Adrenal gland (tissue), 5 donors: ENCODE results near the gene BCL2.

ENCODE experiments used
- POLR2A ChIP-seq, 2 donors: fragments of 450-650 bp; IDR thresholded peaks; one replicate each; pipeline ENCODE4 v1.6.1; 2017; ENCODE audit warnings: antibody characterized with exemption in 2 of 2, mild to moderate bottlenecking in 2 of 2, moderate library complexity in 1 of 2
- TF ChIP-seq, protein P1 (sequence below), 6 experiments: fragments of 450-650 bp in 4 of 6; fragments of 200-600 bp in 2 of 6; sonication (generic) in 1 of 6; IDR thresholded peaks; 1 replicate in 5 of 6; 2 replicates in 1 of 6; pipeline versions ENCODE4 v1.5.1 to v1.8.0; 2016 to 2021; ENCODE audit warnings: antibody characterized with exemption in 6 of 6, mild to moderate bottlenecking in 2 of 6, moderate library complexity in 1 of 6
- donor health status: DM: no; HTN: no; CAD: no.

DNA sequence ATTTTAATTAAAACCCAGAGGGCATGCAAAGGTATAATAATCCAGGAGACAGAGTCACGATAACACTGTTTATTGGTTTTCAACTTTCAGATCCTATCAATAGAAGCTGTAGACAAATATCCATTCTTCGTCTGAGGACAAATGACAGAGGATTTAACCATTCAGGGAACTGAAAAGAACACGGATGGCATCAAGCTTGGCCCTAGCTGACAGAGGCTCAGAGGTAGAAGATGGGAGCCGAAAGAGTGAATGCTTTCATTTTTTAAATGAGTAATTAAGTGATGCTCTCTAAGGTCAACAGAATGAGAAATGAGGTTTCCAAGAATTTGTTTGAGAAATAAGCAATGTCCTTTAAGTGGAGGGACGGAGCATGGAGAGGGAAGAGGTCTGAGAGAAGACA, 62.1 kb downstream of the BCL2 start:
- TF ChIP-seq, protein P1, sequence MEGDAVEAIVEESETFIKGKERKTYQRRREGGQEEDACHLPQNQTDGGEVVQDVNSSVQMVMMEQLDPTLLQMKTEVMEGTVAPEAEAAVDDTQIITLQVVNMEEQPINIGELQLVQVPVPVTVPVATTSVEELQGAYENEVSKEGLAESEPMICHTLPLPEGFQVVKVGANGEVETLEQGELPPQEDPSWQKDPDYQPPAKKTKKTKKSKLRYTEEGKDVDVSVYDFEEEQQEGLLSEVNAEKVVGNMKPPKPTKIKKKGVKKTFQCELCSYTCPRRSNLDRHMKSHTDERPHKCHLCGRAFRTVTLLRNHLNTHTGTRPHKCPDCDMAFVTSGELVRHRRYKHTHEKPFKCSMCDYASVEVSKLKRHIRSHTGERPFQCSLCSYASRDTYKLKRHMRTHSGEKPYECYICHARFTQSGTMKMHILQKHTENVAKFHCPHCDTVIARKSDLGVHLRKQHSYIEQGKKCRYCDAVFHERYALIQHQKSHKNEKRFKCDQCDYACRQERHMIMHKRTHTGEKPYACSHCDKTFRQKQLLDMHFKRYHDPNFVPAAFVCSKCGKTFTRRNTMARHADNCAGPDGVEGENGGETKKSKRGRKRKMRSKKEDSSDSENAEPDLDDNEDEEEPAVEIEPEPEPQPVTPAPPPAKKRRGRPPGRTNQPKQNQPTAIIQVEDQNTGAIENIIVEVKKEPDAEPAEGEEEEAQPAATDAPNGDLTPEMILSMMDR (IDR thresholded peaks at IDR 0.05) = no peak
- TF ChIP-seq POLR2A (IDR thresholded peaks at IDR 0.05) = no peak
